Thyroid gland (tissue), 4 donors: ENCODE measurements around the gene ATAD2B.

Experiments
- POLR2A ChIP-seq, 2 donors: fragments of 450-650 bp; IDR thresholded peaks; one replicate each; pipeline ENCODE4 v1.6.1; 2017; ENCODE audit warnings: antibody characterized with exemption in 2 of 2, mild to moderate bottlenecking in 2 of 2, moderate library complexity in 1 of 2
- TF ChIP-seq, protein P1 (sequence below), 6 experiments: fragments of 200-600 bp in 3 of 6; fragments of 450-650 bp in 3 of 6; sonication (generic) in 3 of 6; IDR thresholded peaks; one replicate each; pipeline ENCODE4 v1.5.1; 2016 to 2019; ENCODE audit warnings: antibody characterized with exemption in 6 of 6, mild to moderate bottlenecking in 2 of 6, inconsistent platforms in 1 of 6, moderate library complexity in 1 of 6

DNA sequence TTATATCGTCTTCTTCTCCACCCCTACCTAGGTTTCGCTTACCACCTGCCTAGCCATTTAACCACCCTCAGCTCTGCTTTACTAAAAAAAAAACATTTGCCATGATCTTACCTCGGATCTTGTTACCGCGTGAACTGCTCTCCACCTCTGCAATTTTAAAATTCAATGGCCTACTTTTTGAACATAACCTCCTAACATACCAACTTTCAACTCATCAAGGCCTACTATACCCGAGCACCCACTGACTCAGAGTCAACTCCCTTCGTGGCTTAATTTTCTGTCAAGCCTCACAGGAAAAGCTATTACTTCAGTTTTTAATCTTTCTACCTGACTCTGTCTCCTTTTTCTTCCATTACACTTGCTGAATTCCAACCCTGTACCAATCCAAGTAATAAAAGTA is 55.7 kb downstream of the ATAD2B start:
- TF ChIP-seq, protein P1, sequence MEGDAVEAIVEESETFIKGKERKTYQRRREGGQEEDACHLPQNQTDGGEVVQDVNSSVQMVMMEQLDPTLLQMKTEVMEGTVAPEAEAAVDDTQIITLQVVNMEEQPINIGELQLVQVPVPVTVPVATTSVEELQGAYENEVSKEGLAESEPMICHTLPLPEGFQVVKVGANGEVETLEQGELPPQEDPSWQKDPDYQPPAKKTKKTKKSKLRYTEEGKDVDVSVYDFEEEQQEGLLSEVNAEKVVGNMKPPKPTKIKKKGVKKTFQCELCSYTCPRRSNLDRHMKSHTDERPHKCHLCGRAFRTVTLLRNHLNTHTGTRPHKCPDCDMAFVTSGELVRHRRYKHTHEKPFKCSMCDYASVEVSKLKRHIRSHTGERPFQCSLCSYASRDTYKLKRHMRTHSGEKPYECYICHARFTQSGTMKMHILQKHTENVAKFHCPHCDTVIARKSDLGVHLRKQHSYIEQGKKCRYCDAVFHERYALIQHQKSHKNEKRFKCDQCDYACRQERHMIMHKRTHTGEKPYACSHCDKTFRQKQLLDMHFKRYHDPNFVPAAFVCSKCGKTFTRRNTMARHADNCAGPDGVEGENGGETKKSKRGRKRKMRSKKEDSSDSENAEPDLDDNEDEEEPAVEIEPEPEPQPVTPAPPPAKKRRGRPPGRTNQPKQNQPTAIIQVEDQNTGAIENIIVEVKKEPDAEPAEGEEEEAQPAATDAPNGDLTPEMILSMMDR (IDR thresholded peaks at IDR 0.05): no peak
- TF ChIP-seq POLR2A (IDR thresholded peaks at IDR 0.05): no peak
